ENCODE data around the gene NELL1. TPM values are rescaled to one million over a fixed set of nuclear protein-coding genes. Genes with fewer than 3 reads are reported as not detected.

NELL1 gene
- total and polyA plus RNA-seq, 2 donors = 0.37 to 5.4 TPM

- H3K36me3 ChIP-seq (ENCODE audit: insufficient read depth) = no peaks in the 10 kb centered on the region
- H3K4me1 ChIP-seq (ENCODE audit: insufficient read depth) = no peaks in the 10 kb centered on the region
- no peak overlapping the region for H3K4me3 ChIP-seq (ENCODE audit: low read depth, low read length)
- no peak overlapping the region for H3K27ac ChIP-seq (ENCODE audit: low read depth)
- DNase-seq (ENCODE audit: extremely low spot score) = no peak
These were observed 504.1 kb downstream of the NELL1 start for GRCh38 chr11:21173476-21173875.

- Histone ChIP-seq H3K4me1 (ENCODE audit: insufficient read depth) (no peaks in the 10 kb centered on the region), H3K27ac (ENCODE audit: low read depth) (no peak overlapping the region), H3K4me3 (ENCODE audit: low read depth, low read length) (no peak overlapping the region), H3K36me3 (ENCODE audit: insufficient read depth) (no peaks in the 10 kb centered on the region)
- DNase-seq (ENCODE audit: extremely low spot score) = no peak
- WGBS = 90% methylated on average over 2 of the region's 2 CpGs
These were observed 505.4 kb downstream of the NELL1 start for GRCh38 chr11:21174781-21175180.

- no peak for DNase-seq (ENCODE audit: extremely low spot score)
- H3K27ac ChIP-seq (ENCODE audit: low read depth) = no peak overlapping the region
- WGBS = 79% methylated on average over 2 of the region's 2 CpGs
- H3K4me3 ChIP-seq (ENCODE audit: low read depth, low read length) = no peak overlapping the region
- no peaks in the 10 kb centered on the region for H3K36me3 ChIP-seq (ENCODE audit: insufficient read depth)
- H3K4me1 ChIP-seq (ENCODE audit: insufficient read depth) = no peaks in the 10 kb centered on the region
These were observed 508.0 kb downstream of the NELL1 start for GRCh38 chr11:21177379-21177778.

- Histone ChIP-seq H3K36me3 (ENCODE audit: insufficient read depth) (no peaks in the 10 kb centered on the region), H3K4me1 (ENCODE audit: insufficient read depth) (no peaks in the 10 kb centered on the region), H3K27ac (ENCODE audit: low read depth) (no peak overlapping the region), H3K4me3 (ENCODE audit: low read depth, low read length) (no peak overlapping the region)
- 43% methylated on average over 1 of the region's 1 CpG for whole genome bisulfite sequencing
- no peak for DNase-seq (ENCODE audit: extremely low spot score)
These were observed 510.4 kb downstream of the NELL1 start for GRCh38 chr11:21179770-21180169.

GRCh38 chr11:21180182-21180581 is 510.8 kb downstream of the NELL1 start:
- no peaks in the 10 kb centered on the region for H3K36me3 ChIP-seq (ENCODE audit: insufficient read depth)
- H3K27ac ChIP-seq (ENCODE audit: low read depth) = no peak overlapping the region
- no peaks in the 10 kb centered on the region for H3K4me1 ChIP-seq (ENCODE audit: insufficient read depth)
- DNase-seq (ENCODE audit: extremely low spot score) = no peak
- no peak overlapping the region for H3K4me3 ChIP-seq (ENCODE audit: low read depth, low read length)
- WGBS = 30% methylated on average over 3 of the region's 3 CpGs

GRCh38 chr11:21185959-21186358 is 516.6 kb downstream of the NELL1 start:
- DNase-seq (ENCODE audit: extremely low spot score) = no peak
- Histone ChIP-seq H3K27ac (ENCODE audit: low read depth) (no peak overlapping the region), H3K4me3 (ENCODE audit: low read depth, low read length) (no peak overlapping the region), H3K36me3 (ENCODE audit: insufficient read depth) (no peaks in the 10 kb centered on the region), H3K4me1 (ENCODE audit: insufficient read depth) (no peaks in the 10 kb centered on the region)

- no peaks in the 10 kb centered on the region for H3K4me1 ChIP-seq (ENCODE audit: insufficient read depth)
- H3K4me3 ChIP-seq (ENCODE audit: low read depth, low read length) = no peak overlapping the region
- WGBS = 90% methylated on average over 3 of the region's 3 CpGs
- DNase-seq (ENCODE audit: extremely low spot score) = no peak
- no peak overlapping the region for H3K27ac ChIP-seq (ENCODE audit: low read depth)
- no peaks in the 10 kb centered on the region for H3K36me3 ChIP-seq (ENCODE audit: insufficient read depth)
These were observed 520.8 kb downstream of the NELL1 start for GRCh38 chr11:21190181-21190580.

GRCh38 chr11:21195995-21196394 is 526.6 kb downstream of the NELL1 start:
- H3K4me3 ChIP-seq (ENCODE audit: low read depth, low read length) = no peak overlapping the region
- no peak for DNase-seq (ENCODE audit: extremely low spot score)
- H3K36me3 ChIP-seq (ENCODE audit: insufficient read depth) = no peaks in the 10 kb centered on the region
- H3K4me1 ChIP-seq (ENCODE audit: insufficient read depth) = no peaks in the 10 kb centered on the region
- WGBS = 75% methylated on average over 2 of the region's 2 CpGs
- no peak overlapping the region for H3K27ac ChIP-seq (ENCODE audit: low read depth)

- Histone ChIP-seq H3K27ac (ENCODE audit: low read depth) (no peak overlapping the region), H3K36me3 (ENCODE audit: insufficient read depth) (no peaks in the 10 kb centered on the region), H3K4me1 (ENCODE audit: insufficient read depth) (no peaks in the 10 kb centered on the region), H3K4me3 (ENCODE audit: low read depth, low read length) (no peak overlapping the region)
- no peak for DNase-seq (ENCODE audit: extremely low spot score)
- 68% methylated on average over 3 of the region's 3 CpGs for WGBS
These were observed 529.1 kb downstream of the NELL1 start for GRCh38 chr11:21198498-21198897.

GRCh38 chr11:21205205-21205604 is 535.8 kb downstream of the NELL1 start:
- H3K4me3 ChIP-seq (ENCODE audit: low read depth, low read length) = no peak overlapping the region
- WGBS = 72% methylated on average over 8 of the region's 8 CpGs
- H3K4me1 ChIP-seq (ENCODE audit: insufficient read depth) = no peaks in the 10 kb centered on the region
- no peaks in the 10 kb centered on the region for H3K36me3 ChIP-seq (ENCODE audit: insufficient read depth)
- no peak overlapping the region for H3K27ac ChIP-seq (ENCODE audit: low read depth)
- no peak for DNase-seq (ENCODE audit: extremely low spot score)

- no peaks in the 10 kb centered on the region for H3K4me1 ChIP-seq (ENCODE audit: insufficient read depth)
- DNase-seq (ENCODE audit: extremely low spot score) = no peak
- H3K27ac ChIP-seq (ENCODE audit: low read depth) = no peak overlapping the region
- no peaks in the 10 kb centered on the region for H3K36me3 ChIP-seq (ENCODE audit: insufficient read depth)
- H3K4me3 ChIP-seq (ENCODE audit: low read depth, low read length) = no peak overlapping the region
- WGBS = 95% methylated on average over 3 of the region's 3 CpGs
These were observed 556.5 kb downstream of the NELL1 start for GRCh38 chr11:21225860-21226259.

- 92% methylated on average over 9 of the region's 9 CpGs for WGBS
These were observed 559.8 kb downstream of the NELL1 start for GRCh38 chr11:21229224-21229623.

GRCh38 chr11:21250196-21250595 is 580.8 kb downstream of the NELL1 start:
- Histone ChIP-seq H3K4me1 (ENCODE audit: insufficient read depth) (no peaks in the 10 kb centered on the region), H3K27ac (ENCODE audit: low read depth) (no peak overlapping the region), H3K4me3 (ENCODE audit: low read depth, low read length) (no peak overlapping the region), H3K36me3 (ENCODE audit: insufficient read depth) (no peaks in the 10 kb centered on the region)
- WGBS = 13% methylated on average over 1 of the region's 1 CpG
- DNase-seq (ENCODE audit: extremely low spot score) = no peak

More at GRCh38 chr11:21229224-21229623, 559.8 kb downstream of the NELL1 start:
- H3K4me1 ChIP-seq (ENCODE audit: insufficient read depth) = no peaks in the 10 kb centered on the region
- no peak overlapping the region for H3K4me3 ChIP-seq (ENCODE audit: low read depth, low read length)
- DNase-seq (ENCODE audit: extremely low spot score) = no peak
- no peaks in the 10 kb centered on the region for H3K36me3 ChIP-seq (ENCODE audit: insufficient read depth)
- no peak overlapping the region for H3K27ac ChIP-seq (ENCODE audit: low read depth)

GRCh38 chr11:21254055-21254454 is 584.7 kb downstream of the NELL1 start:
- no peak overlapping the region for H3K4me3 ChIP-seq (ENCODE audit: low read depth, low read length)
- no peak for DNase-seq (ENCODE audit: extremely low spot score)

GRCh38 chr11:21254790-21255189 is 585.4 kb downstream of the NELL1 start:
- H3K4me1 ChIP-seq (ENCODE audit: insufficient read depth) = no peaks in the 10 kb centered on the region
- H3K4me3 ChIP-seq (ENCODE audit: low read depth, low read length) = no peak overlapping the region
- H3K27ac ChIP-seq (ENCODE audit: low read depth) = no peak overlapping the region
- no peaks in the 10 kb centered on the region for H3K36me3 ChIP-seq (ENCODE audit: insufficient read depth)
- WGBS = 70% methylated on average over 3 of the region's 3 CpGs
- DNase-seq (ENCODE audit: extremely low spot score) = no peak

More at GRCh38 chr11:21254055-21254454, 584.7 kb downstream of the NELL1 start:
- H3K36me3 ChIP-seq (ENCODE audit: insufficient read depth) = no peaks in the 10 kb centered on the region
- H3K27ac ChIP-seq (ENCODE audit: low read depth) = no peak overlapping the region
- no peaks in the 10 kb centered on the region for H3K4me1 ChIP-seq (ENCODE audit: insufficient read depth)
